Measurements from ENCODE around the gene XCR1.

Gene XCR1

DNA sequence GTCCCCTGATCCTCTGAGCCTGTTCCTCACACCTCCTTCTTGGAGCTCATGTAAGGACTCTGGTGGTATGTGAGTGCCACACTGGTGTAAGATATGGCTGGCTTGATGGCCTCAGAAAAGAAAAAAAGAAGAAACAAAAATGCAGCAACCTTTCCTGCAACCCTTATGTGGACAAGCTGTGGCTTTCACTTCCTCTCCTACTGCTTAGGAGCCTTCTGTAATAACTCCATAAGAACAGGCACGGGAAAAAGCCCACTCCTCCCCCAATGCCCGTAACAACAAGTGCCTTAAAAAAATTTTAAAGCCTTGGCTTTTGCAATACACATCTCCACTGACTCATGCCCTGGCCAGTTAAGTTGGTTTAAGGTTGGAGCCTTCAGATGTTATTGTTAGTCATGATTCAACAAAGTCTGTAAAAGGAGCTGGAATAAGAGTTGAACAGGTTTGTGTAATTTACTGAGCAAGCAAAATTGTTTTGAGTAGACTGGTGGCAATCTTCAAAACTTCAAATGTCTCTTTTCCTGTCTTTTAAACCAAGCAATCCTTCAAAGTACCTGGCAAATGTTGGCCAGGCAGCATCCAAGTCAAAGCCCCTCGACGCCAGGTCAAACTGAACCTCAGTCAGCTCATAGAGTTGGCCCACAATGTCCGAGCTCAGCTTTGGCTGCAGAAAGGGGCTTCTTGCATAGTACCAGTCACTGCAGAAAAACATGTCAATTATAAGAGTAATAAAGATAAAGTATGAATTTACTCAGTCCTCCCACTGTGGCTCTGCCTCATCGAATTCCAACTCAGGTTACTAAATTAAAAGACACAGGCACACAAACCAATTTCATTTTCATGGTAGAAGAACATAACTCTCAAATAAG, 54.5 kb downstream of the XCR1 start:
- H3K4me3 ChIP-seq (ENCODE audit: low read length): no peak overlapping the region; the same call in 1 of the 2 replicates
- TF ChIP-seq ZNF274 (IDR thresholded peaks at IDR 0.05; ENCODE audit: low read depth, low read length): no peak

GRCh38 chr3:45969953-45970352, 57.3 kb downstream of the XCR1 start:
- no peak for TF ChIP-seq ZNF274 (IDR thresholded peaks at IDR 0.05; ENCODE audit: low read depth, low read length)

DNA sequence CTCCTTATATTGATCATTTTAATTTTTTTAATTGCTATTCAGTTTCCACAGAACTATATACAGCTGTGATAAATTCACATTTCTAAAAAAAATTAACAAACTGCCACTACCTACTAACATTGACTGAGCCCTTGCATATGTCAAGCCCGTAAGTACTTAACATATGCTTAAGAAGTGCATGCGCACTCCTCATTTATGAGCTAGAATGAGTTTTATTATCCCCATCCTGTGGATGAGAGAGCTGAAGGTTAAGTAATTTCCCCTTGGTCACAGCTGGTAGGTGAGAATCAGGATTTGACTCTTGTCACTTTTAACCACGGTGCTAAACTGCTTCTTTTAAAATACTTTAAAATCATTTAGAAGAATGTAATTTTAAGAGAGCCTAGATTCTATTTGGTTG, 58.2 kb downstream of the XCR1 start:
- TF ChIP-seq ZNF274 (IDR thresholded peaks at IDR 0.05; ENCODE audit: low read depth, low read length): no peak
- H3K4me3 ChIP-seq (ENCODE audit: low read length): no peak overlapping the region

More at GRCh38 chr3:45969953-45970352, 57.3 kb downstream of the XCR1 start:
- H3K4me3 ChIP-seq (ENCODE audit: low read length): no peak overlapping the region

GRCh38 chr3:45968706-45969105, 58.6 kb downstream of the XCR1 start:
- H3K4me3 ChIP-seq (ENCODE audit: low read length): no peak overlapping the region
- no peak for TF ChIP-seq ZNF274 (IDR thresholded peaks at IDR 0.05; ENCODE audit: low read depth, low read length)

DNA sequence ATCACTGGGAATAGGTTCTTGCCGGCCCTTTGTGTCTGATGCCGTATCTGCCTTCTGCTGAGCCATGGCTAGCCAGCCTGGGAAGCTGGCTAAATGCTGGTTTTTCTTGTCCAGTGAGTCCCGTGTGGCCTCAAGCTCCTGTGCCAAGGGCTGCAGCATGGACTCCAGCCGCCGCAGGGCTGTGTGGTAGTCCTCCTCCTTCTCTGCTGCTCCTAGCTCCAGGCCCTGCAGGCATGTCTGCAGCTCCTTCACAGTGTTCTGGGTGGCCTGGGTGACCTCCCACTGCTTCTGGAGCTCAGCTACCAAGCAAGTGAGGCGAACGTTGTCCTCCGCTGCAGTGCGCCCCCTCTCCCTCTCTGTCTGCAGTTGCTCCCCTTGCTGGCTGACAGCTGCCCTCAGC, 59.1 kb downstream of the XCR1 start:
- H3K4me3 ChIP-seq (ENCODE audit: low read length): no peak overlapping the region
- TF ChIP-seq ZNF274 (IDR thresholded peaks at IDR 0.05; ENCODE audit: low read depth, low read length): no peak

GRCh38 chr3:45967724-45968123, 59.6 kb downstream of the XCR1 start:
- no peak overlapping the region for H3K4me3 ChIP-seq (ENCODE audit: low read length)
- TF ChIP-seq ZNF274 (IDR thresholded peaks at IDR 0.05; ENCODE audit: low read depth, low read length): no peak

Measured in GM08714 (cell line).